Neural crest cell (in vitro differentiated cells): ENCODE data around the gene TOM1L2. TPM values are rescaled to one million over a fixed set of nuclear protein-coding genes. Genes with fewer than 3 reads are reported as not detected.

ENCODE experiments used
- DNase-seq: peaks from one replicate; pipeline ENCODE4 v3.0.0; 2021; ENCODE audit warnings: low read depth, mixed read lengths, low spot score
- H3K27ac Mint-ChIP-seq: one replicate; pipeline ENCODE4 v1.8.0; 2021; ENCODE audit warnings: mild to moderate bottlenecking, mixed read lengths; ENCODE audit not compliant: unreplicated experiment
- H3K27me3 Mint-ChIP-seq: 2 replicates; pipeline ENCODE4 v1.8.0; 2021; ENCODE audit warnings: low read depth, mild to moderate bottlenecking, mixed read lengths
- H3K36me3 Mint-ChIP-seq: 2 replicates; pipeline ENCODE4 v1.8.0; 2021; ENCODE audit warnings: low read depth, mild to moderate bottlenecking, mixed read lengths
- H3K4me1 Mint-ChIP-seq: 2 replicates; pipeline ENCODE4 v1.8.0; 2021; ENCODE audit warnings: mixed read lengths
- H3K4me3 Mint-ChIP-seq: one replicate; pipeline ENCODE4 v1.8.0; 2021; ENCODE audit warnings: mild to moderate bottlenecking, mixed read lengths
- H3K9me3 Mint-ChIP-seq: 2 replicates; pipeline ENCODE4 v1.8.0; 2021; ENCODE audit warnings: mixed read lengths
- microRNA-seq: library from miRNA; unstranded; fragments of <30 nt; microRNA quantifications from one replicate; pipeline ENCODE4, GENCODE V29; 2020
- total RNA-seq: library from RNA; stranded (reverse); gene quantifications from 2 replicates; pipeline ENCODE4 v1.2.1, GENCODE V29; 2021
- TF ChIP-seq, protein P1 (sequence below): fragments of 200-600 bp; sonication (generic); conservative IDR thresholded peaks from 2 replicates; pipeline ENCODE4 v1.5.0; 2021; ENCODE audit warnings: antibody characterized with exemption, mild to moderate bottlenecking

TOM1L2 gene
- total RNA-seq, 1 donor from 2014 or later: 15.9 TPM

DNA sequence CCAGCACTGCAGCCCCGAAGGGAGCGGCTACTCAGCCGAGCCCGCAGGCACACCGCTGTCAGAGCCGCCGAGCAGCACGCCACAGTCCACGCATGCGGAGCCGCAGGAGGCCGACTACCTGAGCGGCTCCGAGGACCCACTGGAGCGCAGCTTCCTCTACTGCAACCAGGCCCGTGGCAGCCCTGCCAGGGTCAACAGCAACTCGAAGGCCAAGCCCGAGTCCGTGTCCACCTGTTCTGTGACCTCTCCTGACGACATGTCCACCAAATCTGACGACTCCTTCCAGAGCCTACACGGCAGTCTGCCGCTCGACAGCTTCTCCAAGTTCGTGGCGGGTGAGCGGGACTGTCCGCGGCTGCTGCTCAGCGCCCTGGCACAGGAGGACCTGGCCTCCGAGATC lies 177.8 kb downstream of the TOM1L2 start:
- no peaks in the 10 kb centered on the region for H3K27me3 Mint-ChIP-seq
- H3K27ac Mint-ChIP-seq: no peak overlapping the region
- H3K4me3 Mint-ChIP-seq: no peak overlapping the region
- TF ChIP-seq, protein P1, sequence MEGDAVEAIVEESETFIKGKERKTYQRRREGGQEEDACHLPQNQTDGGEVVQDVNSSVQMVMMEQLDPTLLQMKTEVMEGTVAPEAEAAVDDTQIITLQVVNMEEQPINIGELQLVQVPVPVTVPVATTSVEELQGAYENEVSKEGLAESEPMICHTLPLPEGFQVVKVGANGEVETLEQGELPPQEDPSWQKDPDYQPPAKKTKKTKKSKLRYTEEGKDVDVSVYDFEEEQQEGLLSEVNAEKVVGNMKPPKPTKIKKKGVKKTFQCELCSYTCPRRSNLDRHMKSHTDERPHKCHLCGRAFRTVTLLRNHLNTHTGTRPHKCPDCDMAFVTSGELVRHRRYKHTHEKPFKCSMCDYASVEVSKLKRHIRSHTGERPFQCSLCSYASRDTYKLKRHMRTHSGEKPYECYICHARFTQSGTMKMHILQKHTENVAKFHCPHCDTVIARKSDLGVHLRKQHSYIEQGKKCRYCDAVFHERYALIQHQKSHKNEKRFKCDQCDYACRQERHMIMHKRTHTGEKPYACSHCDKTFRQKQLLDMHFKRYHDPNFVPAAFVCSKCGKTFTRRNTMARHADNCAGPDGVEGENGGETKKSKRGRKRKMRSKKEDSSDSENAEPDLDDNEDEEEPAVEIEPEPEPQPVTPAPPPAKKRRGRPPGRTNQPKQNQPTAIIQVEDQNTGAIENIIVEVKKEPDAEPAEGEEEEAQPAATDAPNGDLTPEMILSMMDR: no peak
- H3K4me1 Mint-ChIP-seq: peaks cover 34% of the 10 kb centered on the region
- no peaks in the 10 kb centered on the region for H3K9me3 Mint-ChIP-seq
- H3K36me3 Mint-ChIP-seq: no peaks in the 10 kb centered on the region
- DNase-seq: no peak

Small RNA genes within 50 kb of the gene (microRNA-seq; reads per million reads assigned to microRNA genes)
- gene MIR33B (908 reads per million, percentile 80 among the genes with 10 or more reads in this experiment), gene MIR6777 (7.7 reads per million, percentile 11 among the genes with 10 or more reads in this experiment)

Other genes with a start within 250 kb of the TOM1L2 start
- 128 and 132 TPM in 2 replicates for gene SREBF1, start 135.4 kb downstream of the TOM1L2 start, total RNA-seq
- 0.61 and 1.6 TPM in 2 replicates for gene DRC3, start 462 bp upstream of the TOM1L2 start, total RNA-seq
- gene ATPAF2, start 66.8 kb upstream of the TOM1L2 start, total RNA-seq: 20.3 and 23.1 TPM in 2 replicates
- 11.8 and 12.2 TPM in 2 replicates for gene GID4, start 67.0 kb upstream of the TOM1L2 start, total RNA-seq
- 40.3 and 41.5 TPM in 2 replicates for gene DRG2, start 115.5 kb upstream of the TOM1L2 start, total RNA-seq
- gene MYO15A, start 136.4 kb upstream of the TOM1L2 start, total RNA-seq: 1.3 and 1.6 TPM in 2 replicates
- gene ALKBH5, start 211.4 kb upstream of the TOM1L2 start, total RNA-seq: 104 and 109 TPM in 2 replicates